ENCODE measurements around the gene PLCD4.

- TF ChIP-seq SMC3 (IDR thresholded peaks at IDR 0.05): no peak
- TF ChIP-seq POLR2A (IDR thresholded peaks at IDR 0.05; ENCODE audit: low read length): no peak
- TF ChIP-seq CTCF (IDR thresholded peaks at IDR 0.05): no peak; the same call in 2 of the 3 replicates
- no peak for TF ChIP-seq HDAC2 (IDR thresholded peaks at IDR 0.05)
- no peak for TF ChIP-seq HOXA7 (CRISPR knock-in tag; IDR thresholded peaks at IDR 0.05)
- no peak for TF ChIP-seq RFX5 (IDR thresholded peaks at IDR 0.05)
- no peak for TF ChIP-seq EP300 (IDR thresholded peaks at IDR 0.05)
- no peak for TF ChIP-seq REST (IDR thresholded peaks at IDR 0.05)
- no peak for TF ChIP-seq BHLHE40 (IDR thresholded peaks at IDR 0.05; ENCODE audit: low read depth, low read length)
- TF ChIP-seq JUNB (IDR thresholded peaks at IDR 0.05): no peak
- no peak for TF ChIP-seq FOSL2 (IDR thresholded peaks at IDR 0.05)
- no peak for TF ChIP-seq FOSL2 (CRISPR knock-in tag; IDR thresholded peaks at IDR 0.05)
These were observed 41.0 kb downstream of the PLCD4 start for GRCh38 chr2:218648787-218649100.

All from A549 (cell line).